Esophagus squamous epithelium (tissue), 5 donors: ENCODE data around the gene DRGX. TPM values are rescaled to one million over a fixed set of nuclear protein-coding genes. Genes with fewer than 3 reads are reported as not detected.

Experiments used
- DNase-seq: peaks from one replicate; lab custom pipeline; 2025; lab: John Stamatoyannopoulos, UW
- H3K27ac ChIP-seq, 4 donors: fragments of 200-600 bp; sonication (generic); one replicate each; pipeline ENCODE4 v1.5.1; 2016 to 2019; ENCODE audit warnings: mild to moderate bottlenecking in 1 of 4
- H3K27me3 ChIP-seq, 4 donors: fragments of 200-600 bp; sonication (generic); 1 replicate in 3 of 4; 2 replicates in 1 of 4; pipeline versions ENCODE4 v1.5.1 to v1.6.0; 2017 to 2021; ENCODE audit warnings: antibody characterized with exemption in 1 of 4
- H3K36me3 ChIP-seq, 3 donors: fragments of 200-600 bp; sonication (generic); one replicate each; pipeline ENCODE4 v1.5.1; 2016 to 2019
- H3K4me1 ChIP-seq, 3 donors: fragments of 200-600 bp; sonication (generic); one replicate each; pipeline ENCODE4 v1.5.1; 2017 to 2019
- H3K4me3 ChIP-seq, 4 donors: fragments of 200-600 bp; sonication (generic); 1 replicate in 3 of 4; 2 replicates in 1 of 4; pipeline ENCODE4 v1.5.1; 2016 to 2019; ENCODE audit warnings: mild to moderate bottlenecking in 2 of 4, moderate library complexity in 1 of 4
- H3K9me3 ChIP-seq, 3 donors: fragments of 200-600 bp; sonication (generic); one replicate each; pipeline ENCODE4 v1.5.1; 2016 to 2019
- CTCF ChIP-seq, 6 experiments: fragments of 450-650 bp in 4 of 6; fragments of 200-600 bp in 2 of 6; sonication (generic) in 2 of 6; IDR thresholded peaks; one replicate each; pipeline ENCODE4 v1.5.1; 2016 to 2019; ENCODE audit warnings: antibody characterized with exemption in 6 of 6, mild to moderate bottlenecking in 4 of 6, moderate library complexity in 4 of 6
- POLR2A ChIP-seq, 4 donors: fragments of 450-650 bp; IDR thresholded peaks; one replicate each; pipeline ENCODE4 v1.6.1; 2017; ENCODE audit warnings: antibody characterized with exemption in 4 of 4, mild to moderate bottlenecking in 4 of 4, moderate library complexity in 3 of 4
- WGBS, 2 donors: methylation state at CpG; one replicate each; pipeline ENCODE4 v1.1.5; 2018; 5-methylcytosine and 5-hydroxymethylcytosine counted together
- intact Hi-C: fragments of 100-400 bp; cut with DNase I; formaldehyde crosslinking; loops from one replicate; pipeline ENCODE4 v1.15.0; 2022
- total RNA-seq, 4 donors: library from RNA; depleted of rRNA; stranded (reverse); fragments of >200 nt; gene quantifications; one replicate each; pipeline ENCODE4 v1.1.0, GENCODE V29; 2016
- donor health status: DM: yes; HTN: yes; CAD: no.

Gene DRGX
- total RNA-seq, 4 donors from 2014 or later = not detected

- H3K27ac ChIP-seq = no peak overlapping the region
- WGBS, 2 donors = 90 to 93% methylated on average over 8 of the region's 8 CpGs
- H3K9me3 ChIP-seq = no peaks in the 10 kb centered on the region
- intact Hi-C loops = no loop called here
- peaks cover 0 to 10% (median 5%) of the 10 kb centered on the region in 3 donors for H3K4me1 ChIP-seq
- no peak overlapping the region for H3K4me3 ChIP-seq
- H3K36me3 ChIP-seq = no peaks in the 10 kb centered on the region
- H3K27me3 ChIP-seq = peaks cover 0 to 5% (median 0%) of the 10 kb centered on the region in 4 donors
- TF ChIP-seq POLR2A (IDR thresholded peaks at IDR 0.05) = no peak
- no peak for TF ChIP-seq CTCF (IDR thresholded peaks at IDR 0.05)
- no peak for DNase-seq
Observed at GRCh38 chr10:49364747-49365146, 31.1 kb downstream of the DRGX start.

GRCh38 chr10:49364051-49364450 lies 31.8 kb downstream of the DRGX start:
- Histone ChIP-seq H3K4me3 (no peak overlapping the region), H3K27me3 (peaks cover 0 to under 1% (median 0%) of the 10 kb centered on the region in 4 donors), H3K9me3 (no peaks in the 10 kb centered on the region), H3K27ac (no peak overlapping the region), H3K36me3 (no peaks in the 10 kb centered on the region), H3K4me1 (peaks cover 0 to 10% (median 5%) of the 10 kb centered on the region in 3 donors)
- TF ChIP-seq CTCF (IDR thresholded peaks at IDR 0.05) = no peak
- no peak for DNase-seq
- intact Hi-C loops = no loop called here
- WGBS, 2 donors = 61 to 68% methylated on average over 5 of the region's 5 CpGs

- Histone ChIP-seq H3K4me1 (peaks cover 0 to 10% (median 5%) of the 10 kb centered on the region in 3 donors), H3K4me3 (no peak overlapping the region), H3K27me3 (no peaks in the 10 kb centered on the region), H3K27ac (no peak overlapping the region), H3K36me3 (no peaks in the 10 kb centered on the region), H3K9me3 (no peaks in the 10 kb centered on the region)
- WGBS, 2 donors = 73 to 74% methylated on average over 2 to 8 of the region's 8 CpGs
- TF ChIP-seq CTCF (IDR thresholded peaks at IDR 0.05) (no peak), POLR2A (IDR thresholded peaks at IDR 0.05) (no peak)
- DNase-seq = no peak
- intact Hi-C loops = no loop called here
Observed at GRCh38 chr10:49363309-49364031, 32.4 kb downstream of the DRGX start.

GRCh38 chr10:49362596-49363260 lies 33.2 kb downstream of the DRGX start:
- H3K36me3 ChIP-seq = no peaks in the 10 kb centered on the region
- H3K4me1 ChIP-seq = peaks cover 0 to 10% (median 5%) of the 10 kb centered on the region in 3 donors
- H3K27me3 ChIP-seq = no peaks in the 10 kb centered on the region
- TF ChIP-seq CTCF (IDR thresholded peaks at IDR 0.05) = no peak
- no peak for TF ChIP-seq POLR2A (IDR thresholded peaks at IDR 0.05)
- WGBS, 2 donors = 59 to 68% methylated on average over 3 to 7 of the region's 10 CpGs
- no peaks in the 10 kb centered on the region for H3K9me3 ChIP-seq
- no peak overlapping the region for H3K4me3 ChIP-seq
- no peak overlapping the region for H3K27ac ChIP-seq
- intact Hi-C loops = no loop called here
- DNase-seq = no peak
